Measurements from ENCODE around the gene KLK12.

The KLK12 gene

GRCh38 chr19:51034704-51035103, at the start of gene KLK12:
KLK12 (minus strand) TSS chr19:51035002; CDS start chr19:51034621, 381 bp downstream.
- no peak for DNase-seq

- DNase-seq = no peak
These were observed 49.7 kb upstream of the KLK12 start for GRCh38 chr19:51084505-51084904.

- DNase-seq = no peak
These were observed 49.0 kb upstream of the KLK12 start for GRCh38 chr19:51083783-51084182.

DNA sequence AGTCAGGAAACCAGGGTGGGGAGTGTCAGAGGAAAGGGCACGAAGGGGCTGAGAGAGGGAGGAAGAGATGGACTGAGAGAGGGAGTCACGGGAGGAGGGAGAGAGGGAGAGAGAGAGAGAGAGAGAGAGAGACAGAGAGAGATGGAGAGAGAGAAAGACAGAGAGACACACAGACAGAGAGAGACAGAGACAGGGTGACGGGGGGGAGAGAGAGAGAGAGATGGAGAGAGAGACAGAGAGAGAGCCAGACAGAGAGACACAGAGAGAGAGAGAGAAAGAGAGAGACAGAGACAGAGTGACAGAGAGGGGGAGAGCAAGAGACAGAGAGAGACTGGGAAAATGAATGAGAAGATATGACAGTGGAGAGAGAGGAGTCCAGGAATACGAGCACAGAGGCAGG, 48.4 kb upstream of the KLK12 start:
- no peak for DNase-seq

- DNase-seq = no peak
These were observed 47.8 kb upstream of the KLK12 start, which contains the start of gene KLK14 for GRCh38 chr19:51082611-51083010. KLK14 (minus strand) TSS chr19:51082887; CDS start chr19:51082614, 273 bp downstream.

- no peak for DNase-seq
These were observed 46.7 kb upstream of the KLK12 start for GRCh38 chr19:51081476-51081875.

- DNase-seq = no peak
These were observed 44.8 kb upstream of the KLK12 start for GRCh38 chr19:51079481-51080110.

GRCh38 chr19:51078731-51079130, 43.9 kb upstream of the KLK12 start:
- no peak for DNase-seq

DNA sequence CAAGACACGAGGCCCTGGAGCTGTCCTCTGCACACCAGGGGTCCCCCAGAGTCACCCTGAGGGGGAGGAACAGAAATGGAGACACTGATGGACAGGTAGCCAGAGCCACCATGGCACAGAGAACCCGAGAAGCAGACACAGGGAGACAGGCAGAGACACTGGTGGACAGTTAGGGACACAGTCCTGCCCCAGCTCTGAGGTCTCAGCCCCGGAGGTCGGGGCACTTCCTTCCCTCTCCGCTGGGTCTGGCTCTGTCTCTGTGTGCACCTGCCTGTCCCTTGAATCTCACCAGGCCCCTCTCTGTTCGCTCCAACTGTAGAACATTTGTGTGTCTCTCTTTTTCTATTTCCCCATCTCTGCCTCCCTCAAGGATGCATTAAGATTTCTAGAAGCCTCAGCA, 43.3 kb upstream of the KLK12 start:
- no peak for DNase-seq

GRCh38 chr19:51076631-51077213, 41.9 kb upstream of the KLK12 start:
- no peak for DNase-seq

GRCh38 chr19:51075998-51076397, 41.2 kb upstream of the KLK12 start:
- no peak for DNase-seq

DNA sequence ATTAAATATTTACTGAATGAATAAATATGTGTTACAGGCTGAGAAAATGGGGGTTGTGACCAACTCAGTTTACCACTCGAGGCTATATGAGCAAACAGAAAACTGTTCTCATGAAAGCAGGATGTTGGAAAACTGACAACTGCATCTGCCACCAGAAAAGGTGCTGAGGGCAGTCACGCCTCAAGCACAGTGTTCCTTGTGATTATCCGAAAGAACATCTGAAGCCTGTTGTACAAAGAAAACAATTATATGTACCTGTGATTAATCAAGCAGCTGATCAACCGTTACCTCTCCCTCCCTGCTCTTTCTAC, 36.2 kb upstream of the KLK12 start:
- no peak for DNase-seq

DNA sequence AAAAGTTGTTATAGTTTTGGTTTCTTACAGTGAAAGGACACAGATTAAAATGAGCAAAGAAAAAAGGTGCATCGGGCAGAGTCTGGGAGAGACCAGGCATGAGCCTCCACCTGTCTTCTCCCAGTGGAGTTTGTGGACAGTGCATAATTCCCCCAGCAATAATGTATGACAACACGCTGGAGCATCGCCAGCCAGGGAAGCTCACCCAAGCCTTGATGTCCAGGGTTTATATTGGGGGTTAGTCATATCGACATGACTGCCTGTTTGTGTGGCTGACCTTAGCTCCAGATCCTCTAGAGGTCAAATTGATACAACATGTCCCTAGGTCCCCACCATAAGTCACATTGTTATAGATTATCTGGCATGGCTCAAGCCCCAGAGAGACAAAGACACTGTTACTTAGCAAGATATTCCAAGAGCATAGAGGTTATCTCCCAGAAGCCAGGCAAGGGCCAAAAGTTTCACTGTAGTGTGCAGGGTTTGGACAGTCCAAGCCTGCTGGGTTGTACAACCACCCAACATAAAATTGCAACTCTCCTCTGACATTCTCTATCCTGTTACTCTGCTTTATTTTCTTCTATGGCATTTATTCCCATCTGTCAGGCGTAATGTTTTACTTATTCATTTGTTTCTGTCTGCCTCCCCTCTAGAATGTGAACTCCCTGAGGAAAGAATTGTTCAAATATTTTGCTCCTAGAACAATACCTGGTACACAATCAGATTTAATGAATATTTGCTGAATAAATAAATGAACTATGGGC, 35.7 kb upstream of the KLK12 start:
- no peak for DNase-seq

DNA sequence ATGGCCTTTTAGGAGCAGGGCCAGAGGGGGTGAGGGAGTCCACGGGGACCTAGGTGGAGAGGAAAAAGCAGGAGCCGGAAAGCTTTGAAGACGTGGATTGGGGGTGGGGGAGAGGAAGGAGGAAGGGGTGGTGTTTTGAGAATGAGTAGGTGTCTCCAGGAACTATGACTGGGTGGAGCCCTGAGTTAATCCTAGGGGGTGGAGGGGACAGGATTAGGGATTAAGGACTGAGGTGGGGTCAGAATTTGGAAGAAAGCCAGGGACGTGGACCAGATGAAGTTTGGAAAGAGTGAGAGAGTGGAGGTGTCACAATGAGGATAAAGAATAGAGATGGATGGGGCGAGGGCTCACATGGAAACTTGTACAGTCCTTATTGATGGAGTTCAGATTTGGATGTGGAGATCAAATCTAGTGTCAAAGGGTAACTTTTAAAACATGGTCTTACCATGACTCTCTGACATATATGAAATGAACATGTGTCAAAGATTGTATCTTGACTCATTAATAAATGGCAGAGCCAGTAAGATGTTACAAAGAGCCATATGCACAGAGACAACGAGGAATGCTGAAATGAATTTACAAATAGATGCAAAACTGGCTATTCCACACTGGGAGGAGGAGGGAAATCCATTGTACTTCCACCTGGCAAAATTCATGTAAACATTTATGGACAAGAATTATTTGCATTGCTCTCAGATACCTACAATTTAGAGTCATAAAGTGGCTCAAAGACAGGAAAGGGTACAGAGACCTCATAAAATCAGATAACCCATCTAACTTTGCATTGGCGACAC, 31.8 kb upstream of the KLK12 start:
- DNase-seq = no peak

DNA sequence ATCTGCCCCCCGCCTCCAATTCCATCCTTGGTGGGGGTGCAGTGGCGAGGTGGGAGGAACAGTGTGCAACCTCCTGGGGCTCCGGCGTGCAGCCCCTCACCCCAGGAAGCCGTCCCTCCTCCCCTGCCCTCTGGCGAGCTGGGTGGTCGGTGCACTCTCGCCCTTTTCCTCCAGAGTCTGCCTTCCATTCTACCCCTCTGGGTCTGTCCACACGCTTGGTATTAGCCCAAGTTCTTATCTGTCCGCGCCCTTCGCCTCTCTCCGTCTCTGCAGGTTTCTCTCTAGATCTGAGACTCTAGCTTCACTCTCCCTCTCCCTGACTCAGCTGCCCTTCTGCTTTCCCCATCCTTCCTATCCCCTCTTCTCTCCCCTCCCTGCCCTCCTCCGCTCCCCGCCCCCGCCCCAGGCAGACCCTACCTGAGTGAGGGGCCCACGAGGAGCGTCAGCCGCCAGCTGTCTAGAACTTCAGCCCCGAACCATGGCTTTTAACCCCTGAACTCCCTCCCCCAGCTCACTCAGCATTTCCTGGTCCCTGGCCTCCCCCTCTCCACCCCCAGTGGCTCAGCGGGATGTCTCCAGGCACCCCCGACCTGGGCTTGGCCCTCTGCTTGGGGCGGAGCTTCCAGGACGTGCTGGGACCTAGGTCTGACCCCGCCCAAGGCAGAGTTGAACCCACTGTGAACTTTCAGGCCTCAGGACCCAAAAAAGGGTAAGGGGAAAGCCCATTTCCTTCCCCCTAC, 30.6 kb upstream of the KLK12 start:
- DNase-seq = no peak

DNA sequence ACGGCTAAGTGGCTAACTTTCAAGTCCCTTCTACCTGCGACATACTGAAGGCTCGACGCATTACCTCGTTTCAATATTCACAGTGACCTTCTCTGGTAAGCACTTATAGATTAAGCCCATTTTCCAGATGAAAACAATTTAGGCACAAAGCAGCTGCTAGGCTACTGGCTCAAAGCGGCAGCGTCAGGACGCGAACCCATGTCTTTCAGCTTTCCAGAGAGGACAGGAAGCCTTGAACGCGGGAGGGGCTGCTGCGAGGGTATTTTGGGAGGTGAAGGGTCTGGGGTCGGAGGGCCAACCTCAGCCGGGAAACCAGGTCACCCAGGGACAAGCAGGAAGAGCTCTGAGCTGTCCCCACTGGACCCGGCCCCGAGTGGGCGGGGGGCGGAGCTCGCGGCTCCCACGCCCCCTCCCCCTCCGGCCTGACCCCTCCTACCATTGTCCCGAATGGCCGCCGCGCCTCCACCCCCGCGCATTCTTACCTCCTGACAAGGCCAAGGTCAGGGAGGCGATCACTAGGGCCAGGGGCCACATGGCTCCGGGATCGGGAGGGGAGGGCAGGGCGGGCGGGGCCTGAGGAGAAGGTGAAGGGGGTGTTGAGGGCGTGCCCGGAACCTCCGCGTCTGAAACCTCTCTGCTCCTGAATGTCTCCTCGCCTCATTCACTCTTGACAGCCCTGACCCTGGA, 29.9 kb upstream of the KLK12 start, which contains the start of gene KLK13:
Gene KLK13, minus strand, starts transcription at position 559 of the 687 bp plus-strand sequence. Its CDS starts 25 bp downstream, at position 534.
- no peak for DNase-seq

DNA sequence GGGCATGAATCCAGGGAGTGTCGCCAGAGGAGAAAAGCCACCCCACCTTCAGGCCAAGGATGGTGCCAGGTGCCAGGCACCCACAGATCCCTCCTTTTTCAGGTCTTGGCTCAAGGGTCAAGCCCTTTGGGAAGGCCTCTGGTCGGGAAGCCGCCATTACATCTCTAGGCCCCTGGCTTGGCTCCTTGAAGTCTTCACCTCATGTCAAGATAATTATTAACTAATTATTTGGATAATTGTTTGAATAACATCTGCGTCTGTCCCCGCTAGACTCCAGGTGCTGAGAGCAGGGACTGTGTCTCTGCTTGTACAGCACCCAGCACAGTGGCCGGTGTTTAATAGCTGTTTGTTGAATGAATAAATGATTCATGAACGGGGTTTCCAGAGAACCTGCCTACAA, 28.9 kb upstream of the KLK12 start:
- DNase-seq = no peak

DNA sequence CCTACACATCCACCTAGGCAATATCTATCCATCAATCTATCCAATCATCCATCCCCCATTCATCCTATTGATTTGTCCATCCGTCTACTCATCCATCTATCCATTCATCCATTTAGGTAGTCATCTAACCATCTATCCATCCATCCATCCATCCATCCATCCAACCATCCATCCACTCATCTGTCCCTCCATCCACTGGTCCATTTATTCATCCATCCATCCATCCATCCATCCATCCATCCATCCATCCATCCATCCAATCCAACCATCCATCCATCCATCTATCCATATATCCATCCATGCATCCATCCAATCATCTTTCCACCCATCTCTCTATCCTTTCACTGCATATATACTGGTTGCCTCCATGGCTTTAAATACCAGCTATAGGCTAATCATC, 26.2 kb upstream of the KLK12 start:
- DNase-seq = no peak

DNA sequence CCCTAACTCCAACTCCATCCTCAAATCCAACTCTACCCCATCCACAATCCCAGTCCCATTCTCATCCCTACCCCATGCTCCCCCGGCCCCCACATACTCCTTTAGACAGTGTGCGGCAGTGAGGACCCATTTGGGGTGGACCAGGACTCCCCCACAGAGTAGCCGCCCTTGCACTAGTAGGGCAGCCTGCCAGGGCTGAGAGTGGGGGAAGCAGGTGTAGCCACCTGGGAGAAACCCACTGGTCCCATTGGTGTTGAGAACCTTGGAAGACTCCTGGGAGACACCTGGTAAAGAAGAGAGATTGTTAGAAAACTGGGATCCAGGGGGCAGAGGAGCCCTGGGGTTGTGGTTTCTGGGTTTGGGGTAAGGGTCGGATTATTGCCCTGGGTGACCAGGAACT, 25.5 kb upstream of the KLK12 start:
- no peak for DNase-seq

GRCh38 chr19:51059715-51060114, 24.9 kb upstream of the KLK12 start:
- DNase-seq = no peak

DNA sequence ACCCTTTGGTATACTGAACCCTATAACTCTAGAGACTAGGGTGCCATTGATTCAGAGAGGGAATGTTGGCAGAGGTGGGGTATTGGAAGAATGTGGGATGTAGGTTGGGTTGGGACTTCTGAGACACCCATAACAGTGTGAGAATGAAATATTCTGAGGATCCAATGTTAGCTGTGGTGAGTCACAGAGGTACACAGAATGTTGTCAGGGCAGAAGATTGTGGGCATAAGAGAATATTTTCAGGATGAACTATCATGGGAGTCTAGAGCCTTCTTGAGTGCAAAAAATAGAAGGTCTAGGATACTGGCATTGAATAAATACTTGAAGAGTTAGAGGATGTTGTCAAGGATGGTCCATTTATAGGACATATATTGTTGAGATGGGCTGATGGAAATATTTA, 21.1 kb upstream of the KLK12 start:
- DNase-seq = no peak

GRCh38 chr19:51047031-51047335, 12.2 kb upstream of the KLK12 start:
- no peak for DNase-seq

All from fibroblast of skin of right biceps (primary cell).